ENCODE measurements around the gene TULP4. TPM values are rescaled to one million over a fixed set of nuclear protein-coding genes. Genes with fewer than 3 reads are reported as not detected.
A peak's percentile ranks its signal among the peaks of the same experiment; 100 is the strongest.

TULP4 gene
- total and polyA plus RNA-seq, 8 donors: 1.7 to 237 (median 54.3) TPM

DNA sequence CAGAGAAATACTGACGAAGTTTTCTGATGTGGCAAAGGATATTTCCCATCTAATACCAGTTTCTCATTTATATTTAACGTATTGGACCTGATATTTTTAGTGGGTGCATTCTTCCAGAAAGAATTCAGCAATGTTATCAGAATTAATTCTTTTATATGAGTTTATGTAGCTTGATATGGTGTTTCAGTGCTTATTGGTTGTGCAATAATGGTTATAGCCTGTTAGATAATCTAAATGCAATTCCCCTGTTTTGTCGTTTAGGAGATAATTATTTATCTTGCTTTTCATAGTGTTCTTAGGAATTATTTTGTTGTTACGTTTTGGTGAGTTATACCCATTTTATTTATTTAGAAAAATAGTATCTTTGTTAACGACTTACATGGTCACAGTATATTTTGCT is 196.2 kb downstream of the TULP4 start:
- DNase-seq: no peak
- H3K4me3 ChIP-seq: no peak overlapping the region
- H3K36me3 ChIP-seq: peaks cover 0 to 26% (median 21%) of the 10 kb centered on the region in 4 donors
- H3K4me1 ChIP-seq: no peaks in the 10 kb centered on the region
- TF ChIP-seq, protein P1, sequence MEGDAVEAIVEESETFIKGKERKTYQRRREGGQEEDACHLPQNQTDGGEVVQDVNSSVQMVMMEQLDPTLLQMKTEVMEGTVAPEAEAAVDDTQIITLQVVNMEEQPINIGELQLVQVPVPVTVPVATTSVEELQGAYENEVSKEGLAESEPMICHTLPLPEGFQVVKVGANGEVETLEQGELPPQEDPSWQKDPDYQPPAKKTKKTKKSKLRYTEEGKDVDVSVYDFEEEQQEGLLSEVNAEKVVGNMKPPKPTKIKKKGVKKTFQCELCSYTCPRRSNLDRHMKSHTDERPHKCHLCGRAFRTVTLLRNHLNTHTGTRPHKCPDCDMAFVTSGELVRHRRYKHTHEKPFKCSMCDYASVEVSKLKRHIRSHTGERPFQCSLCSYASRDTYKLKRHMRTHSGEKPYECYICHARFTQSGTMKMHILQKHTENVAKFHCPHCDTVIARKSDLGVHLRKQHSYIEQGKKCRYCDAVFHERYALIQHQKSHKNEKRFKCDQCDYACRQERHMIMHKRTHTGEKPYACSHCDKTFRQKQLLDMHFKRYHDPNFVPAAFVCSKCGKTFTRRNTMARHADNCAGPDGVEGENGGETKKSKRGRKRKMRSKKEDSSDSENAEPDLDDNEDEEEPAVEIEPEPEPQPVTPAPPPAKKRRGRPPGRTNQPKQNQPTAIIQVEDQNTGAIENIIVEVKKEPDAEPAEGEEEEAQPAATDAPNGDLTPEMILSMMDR (IDR thresholded peaks at IDR 0.05): no peak
- intact Hi-C loops (cut with DNase I; ENCODE audit: low total_unique reads): no loop called here
- no peaks in the 10 kb centered on the region for H3K9me3 ChIP-seq
- 88 to 92% (median 91%) methylated on average over 5 of the region's 5 CpGs for WGBS, 5 donors
- H3K27ac ChIP-seq: no peak overlapping the region
- no peaks in the 10 kb centered on the region for H3K27me3 ChIP-seq

DNA sequence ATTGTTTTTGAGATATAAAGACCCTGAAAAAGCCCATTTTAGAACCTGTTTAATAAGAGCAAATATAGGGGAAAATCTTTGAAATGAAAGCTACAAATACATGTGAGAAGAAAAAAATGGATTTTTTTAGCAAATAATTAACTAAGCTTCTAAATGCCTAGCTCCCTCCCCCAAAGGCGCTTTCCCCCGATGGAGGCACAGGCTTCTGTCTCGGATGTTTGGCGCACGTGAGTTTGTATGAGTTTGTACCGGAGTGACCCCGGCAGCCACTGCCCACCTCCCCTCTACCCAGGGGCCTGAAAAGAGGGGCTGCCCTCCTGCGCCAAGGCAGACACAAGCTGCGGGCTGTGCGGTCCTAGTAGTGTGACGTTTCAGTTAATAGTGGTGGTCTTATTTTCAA is 197.2 kb downstream of the TULP4 start:
- Histone ChIP-seq H3K4me1 (no peaks in the 10 kb centered on the region), H3K4me3 (no peak overlapping the region), H3K9me3 (no peaks in the 10 kb centered on the region), H3K27ac (no peak overlapping the region), H3K36me3 (peaks cover 0 to 18% (median 17%) of the 10 kb centered on the region in 4 donors), H3K27me3 (no peaks in the 10 kb centered on the region)
- DNase-seq: peak in 1 of 2 donors; percentile 17
- intact Hi-C loops (cut with DNase I; ENCODE audit: low total_unique reads): no loop called here
- 83 to 94% (median 92%) methylated on average over 11 of the region's 11 CpGs for WGBS, 5 donors
- TF ChIP-seq POLR2AphosphoS5 (IDR thresholded peaks at IDR 0.05): no peak

DNA sequence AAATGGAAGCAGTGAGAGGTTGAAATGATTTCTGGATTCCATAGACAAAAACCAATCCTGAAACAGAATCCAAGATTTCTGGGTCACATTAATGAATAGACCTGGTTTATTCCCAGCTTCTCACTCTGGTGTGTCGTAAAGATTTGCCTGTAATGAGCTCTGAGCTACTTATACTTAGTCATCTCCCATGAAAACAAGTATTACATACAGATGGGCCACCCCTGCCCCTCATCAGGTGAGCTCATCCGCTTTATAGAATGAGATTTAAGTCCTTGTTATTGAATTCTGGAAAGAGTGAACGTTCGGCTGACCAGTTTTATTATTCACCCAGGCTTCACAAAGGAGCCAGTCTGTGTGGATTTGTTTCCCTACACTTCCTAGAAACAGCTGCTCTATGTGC is 200.5 kb downstream of the TULP4 start:
- WGBS, 5 donors: 87 to 91% (median 90%) methylated on average over 4 of the region's 4 CpGs
- Histone ChIP-seq H3K27me3 (peaks cover 0 to 23% (median 15%) of the 10 kb centered on the region in 3 donors), H3K4me3 (no peak overlapping the region), H3K4me1 (peaks cover 1 to 13% (median 8%) of the 10 kb centered on the region in 4 donors), H3K9me3 (no peaks in the 10 kb centered on the region), H3K36me3 (peaks cover 0 to 3% (median 2%) of the 10 kb centered on the region in 4 donors), H3K27ac (no peak overlapping the region)
- intact Hi-C loops (cut with DNase I; ENCODE audit: low total_unique reads): no loop called here
- DNase-seq: no peak
- no peak for TF ChIP-seq POLR2AphosphoS5 (IDR thresholded peaks at IDR 0.05)
- TF ChIP-seq POLR2A (IDR thresholded peaks at IDR 0.05): no peak
- TF ChIP-seq, protein P1 (IDR thresholded peaks at IDR 0.05): no peak

DNA sequence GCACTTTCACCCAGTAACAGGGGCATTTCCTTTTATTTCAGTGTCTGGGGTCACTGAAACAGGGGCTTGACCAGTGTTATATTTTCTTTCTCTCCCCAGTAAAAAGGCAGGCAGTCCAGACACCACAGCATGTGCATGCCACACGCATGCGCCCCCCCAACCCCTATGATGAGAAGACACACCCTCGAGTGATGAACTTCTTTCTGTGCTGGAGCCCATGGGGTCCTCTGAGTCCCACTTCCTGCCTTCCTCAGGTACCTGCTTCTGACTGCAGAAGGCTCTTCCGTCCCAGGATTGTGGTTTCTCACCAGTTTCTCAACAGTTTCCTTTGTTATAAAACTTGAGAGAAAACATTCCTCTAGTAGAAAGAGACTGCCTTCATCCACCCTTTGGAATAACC is 201.9 kb downstream of the TULP4 start:
- Histone ChIP-seq H3K4me3 (no peak overlapping the region), H3K27me3 (peaks cover 0 to 28% (median 15%) of the 10 kb centered on the region in 3 donors), H3K27ac (no peak overlapping the region), H3K36me3 (peaks cover 0 to 3% (median 1%) of the 10 kb centered on the region in 4 donors), H3K9me3 (no peaks in the 10 kb centered on the region), H3K4me1 (peaks cover 6 to 24% (median 14%) of the 10 kb centered on the region in 4 donors)
- DNase-seq: no peak
- 69 to 84% (median 82%) methylated on average over 4 of the region's 4 CpGs for WGBS, 5 donors
- TF ChIP-seq POLR2AphosphoS5 (IDR thresholded peaks at IDR 0.05) (no peak), POLR2A (IDR thresholded peaks at IDR 0.05) (no peak), EP300 (IDR thresholded peaks at IDR 0.05) (no peak)
- TF ChIP-seq, protein P1 (IDR thresholded peaks at IDR 0.05): no peak
- intact Hi-C loops (cut with DNase I; ENCODE audit: low total_unique reads): no loop called here

DNA sequence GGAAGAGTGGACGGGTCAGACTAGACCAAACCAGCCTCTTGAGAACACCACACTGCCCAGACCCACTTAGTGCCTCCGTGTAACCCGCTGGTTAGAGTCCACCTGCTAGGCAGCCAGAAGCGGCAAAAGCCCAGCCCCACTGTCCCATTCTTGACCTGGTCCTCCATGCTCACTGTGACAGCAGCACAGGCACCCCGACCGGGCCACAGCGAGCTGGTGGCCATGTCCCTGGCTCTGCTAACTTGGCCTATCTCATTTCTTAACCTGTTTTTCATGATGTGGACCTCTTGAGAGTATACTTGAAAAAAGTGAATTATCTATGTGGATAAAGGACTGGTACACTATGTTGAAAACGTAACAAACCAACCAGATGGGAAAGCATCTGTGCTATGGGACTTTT is 202.7 kb downstream of the TULP4 start:
- WGBS, 5 donors: 94 to 96% (median 95%) methylated on average over 8 of the region's 8 CpGs
- H3K9me3 ChIP-seq: no peaks in the 10 kb centered on the region
- no peak overlapping the region for H3K27ac ChIP-seq
- TF ChIP-seq EP300 (IDR thresholded peaks at IDR 0.05): no peak
- peaks cover 0 to 3% (median 1%) of the 10 kb centered on the region in 4 donors for H3K36me3 ChIP-seq
- H3K27me3 ChIP-seq: peaks cover 0 to 36% (median 15%) of the 10 kb centered on the region in 3 donors
- no peak for DNase-seq
- intact Hi-C loops (cut with DNase I; ENCODE audit: low total_unique reads): no loop called here
- peaks cover 6 to 24% (median 14%) of the 10 kb centered on the region in 4 donors for H3K4me1 ChIP-seq
- H3K4me3 ChIP-seq: no peak overlapping the region
